Smooth muscle cell (in vitro differentiated cells): ENCODE data around the gene PDZD2. TPM values are rescaled to one million over a fixed set of nuclear protein-coding genes. Genes with fewer than 3 reads are reported as not detected.
A peak's percentile ranks its signal among the peaks of the same experiment; 100 is the strongest.

Experiments used
- DNase-seq: peaks from one replicate; lab custom pipeline; 2025; ENCODE audit not compliant: unreplicated experiment; lab: John Stamatoyannopoulos, UW
- H2AFZ ChIP-seq: fragments of 200-600 bp; sonication (generic); 2 replicates; pipeline ENCODE4 v1.6.0; 2016; ENCODE audit warnings: antibody characterized with exemption, low read depth, mild to moderate bottlenecking
- H3F3A ChIP-seq: fragments of 200-600 bp; sonication (generic); 2 replicates; pipeline ENCODE4 v1.6.0; 2017; ENCODE audit warnings: antibody characterized with exemption, low read depth
- H3K27ac ChIP-seq: fragments of 200-600 bp; sonication (generic); 2 replicates; pipeline ENCODE4 v1.5.1; 2016; ENCODE audit warnings: low read depth, mild to moderate bottlenecking
- H3K27me3 ChIP-seq: fragments of 200-600 bp; sonication (generic); 2 replicates; pipeline ENCODE4 v1.6.1; 2016; ENCODE audit warnings: low read depth, mild to moderate bottlenecking
- H3K36me3 ChIP-seq: fragments of 200-600 bp; sonication (generic); 2 replicates; pipeline ENCODE4 v1.5.1; 2016; ENCODE audit warnings: low read depth
- H3K4me1 ChIP-seq: fragments of 200-600 bp; sonication (generic); 2 replicates; pipeline ENCODE4 v1.5.1; 2016; ENCODE audit warnings: low read depth
- H3K4me2 ChIP-seq: fragments of 200-600 bp; sonication (generic); 2 replicates; pipeline ENCODE4 v1.6.0; 2016; ENCODE audit warnings: mild to moderate bottlenecking
- H3K4me3 ChIP-seq: fragments of 200-600 bp; sonication (generic); 2 replicates; pipeline ENCODE4 v1.5.1; 2016; ENCODE audit warnings: mild to moderate bottlenecking
- H3K79me2 ChIP-seq: fragments of 200-600 bp; sonication (generic); 2 replicates; pipeline ENCODE4 v1.6.0; 2016; ENCODE audit warnings: low read depth, mild to moderate bottlenecking
- H3K9ac ChIP-seq: fragments of 200-600 bp; sonication (generic); 2 replicates; pipeline ENCODE4 v1.6.0; 2016; ENCODE audit warnings: low read depth
- H3K9me3 ChIP-seq: fragments of 200-600 bp; sonication (generic); replicated peaks from 2 replicates; pipeline ENCODE4 v1.5.1; 2016; ENCODE audit warnings: low read depth
- H4K20me1 ChIP-seq: fragments of 200-600 bp; sonication (generic); 2 replicates; pipeline ENCODE4 v1.6.0; 2016; ENCODE audit warnings: low read depth
- WGBS: methylation state at CpG from one replicate; pipeline ENCODE4 v1.1.7; 2016; ENCODE audit warnings: low lambda C conversion rate; 5-methylcytosine and 5-hydroxymethylcytosine counted together
- polyA plus RNA-seq: library from polyadenylated mRNA; unstranded; fragments of >200 nt; fragmentation: Nextera tagmentation; extraction: Ambion mirVana; gene quantifications from 2 replicates; pipeline ENCODE4 v1.2.1, GENCODE V29; 2016
- total RNA-seq: library from RNA; depleted of rRNA; stranded (reverse); fragments of >200 nt; gene quantifications from 2 replicates; pipeline ENCODE4 v1.2.3, GENCODE V29; 2014
- TF ChIP-seq, protein P1 (sequence below): fragments of 200-600 bp; sonication (generic); IDR thresholded peaks from 2 replicates; pipeline ENCODE4 v1.5.1; 2017; ENCODE audit warnings: borderline replicate concordance, mild to moderate bottlenecking, antibody characterized with exemption; ENCODE audit not compliant: insufficient read depth, poor library complexity, severe bottlenecking

PDZD2 gene
- total and polyA plus RNA-seq, 2 experiments from 2014 or later: 3.2 to 4.1 TPM

DNA sequence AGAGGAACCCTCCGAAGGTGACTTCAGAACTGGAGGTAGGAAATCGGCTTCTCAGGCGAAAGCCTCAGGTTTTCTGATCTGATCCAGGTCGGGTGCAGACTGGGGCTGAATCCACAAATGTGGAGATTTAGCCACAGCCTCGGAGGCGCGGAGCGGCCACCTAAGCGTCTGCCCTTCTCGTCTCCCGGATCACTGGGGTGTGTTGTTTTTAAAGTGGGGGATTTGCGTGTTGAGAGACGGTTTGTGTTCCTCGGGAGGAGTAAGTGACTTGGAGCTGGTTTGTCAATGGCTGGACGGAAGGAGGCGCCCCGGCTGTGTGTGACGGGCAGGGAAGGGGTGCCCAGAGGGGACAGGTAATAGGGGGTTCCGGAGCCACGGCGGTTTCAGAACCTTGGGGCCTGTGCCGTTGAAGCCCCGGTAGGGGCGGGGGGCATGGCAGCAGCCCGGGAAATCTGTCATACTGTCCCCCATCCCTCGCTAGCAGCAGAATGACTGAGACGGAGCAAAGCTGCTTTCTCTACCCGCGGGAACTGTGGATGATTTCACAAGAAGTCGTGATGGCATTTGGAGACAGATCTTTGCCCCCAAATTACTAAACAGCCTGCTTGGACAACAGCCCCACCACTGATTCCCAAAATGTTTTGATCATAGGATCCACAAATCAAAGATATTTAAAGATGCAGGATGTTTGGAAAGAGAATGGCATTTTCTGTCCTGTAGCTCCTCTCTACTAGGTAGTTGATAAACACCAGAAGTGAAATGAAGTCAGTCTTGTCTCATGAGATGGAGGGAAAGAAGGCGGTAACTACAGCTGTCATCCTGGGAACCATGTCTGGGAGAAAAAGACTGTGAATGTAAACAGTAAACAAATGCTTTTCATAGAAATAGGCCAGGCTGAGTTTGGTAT, 216.5 kb downstream of the PDZD2 start:
- Histone ChIP-seq H3K27me3 (no peaks in the 10 kb centered on the region), H3K36me3 (no peaks in the 10 kb centered on the region), H3K79me2 (no peaks in the 10 kb centered on the region), H2AFZ (peak overlapping the region; percentile 86), H3K4me1 (peaks cover 23% of the 10 kb centered on the region), H3K4me3 (peak overlapping the region; percentile 58), H3K9ac (peak overlapping the region; percentile 25), H3F3A (no peaks in the 10 kb centered on the region), H3K9me3 (no peaks in the 10 kb centered on the region), H4K20me1 (no peaks in the 10 kb centered on the region), H3K27ac (no peak overlapping the region), H3K4me2 (peak overlapping the region; percentile 87)
- DNase-seq: peak; percentile 22
- WGBS: 3% methylated on average over 28 of the region's 31 CpGs
- TF ChIP-seq, protein P1, sequence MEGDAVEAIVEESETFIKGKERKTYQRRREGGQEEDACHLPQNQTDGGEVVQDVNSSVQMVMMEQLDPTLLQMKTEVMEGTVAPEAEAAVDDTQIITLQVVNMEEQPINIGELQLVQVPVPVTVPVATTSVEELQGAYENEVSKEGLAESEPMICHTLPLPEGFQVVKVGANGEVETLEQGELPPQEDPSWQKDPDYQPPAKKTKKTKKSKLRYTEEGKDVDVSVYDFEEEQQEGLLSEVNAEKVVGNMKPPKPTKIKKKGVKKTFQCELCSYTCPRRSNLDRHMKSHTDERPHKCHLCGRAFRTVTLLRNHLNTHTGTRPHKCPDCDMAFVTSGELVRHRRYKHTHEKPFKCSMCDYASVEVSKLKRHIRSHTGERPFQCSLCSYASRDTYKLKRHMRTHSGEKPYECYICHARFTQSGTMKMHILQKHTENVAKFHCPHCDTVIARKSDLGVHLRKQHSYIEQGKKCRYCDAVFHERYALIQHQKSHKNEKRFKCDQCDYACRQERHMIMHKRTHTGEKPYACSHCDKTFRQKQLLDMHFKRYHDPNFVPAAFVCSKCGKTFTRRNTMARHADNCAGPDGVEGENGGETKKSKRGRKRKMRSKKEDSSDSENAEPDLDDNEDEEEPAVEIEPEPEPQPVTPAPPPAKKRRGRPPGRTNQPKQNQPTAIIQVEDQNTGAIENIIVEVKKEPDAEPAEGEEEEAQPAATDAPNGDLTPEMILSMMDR: no peak

DNA sequence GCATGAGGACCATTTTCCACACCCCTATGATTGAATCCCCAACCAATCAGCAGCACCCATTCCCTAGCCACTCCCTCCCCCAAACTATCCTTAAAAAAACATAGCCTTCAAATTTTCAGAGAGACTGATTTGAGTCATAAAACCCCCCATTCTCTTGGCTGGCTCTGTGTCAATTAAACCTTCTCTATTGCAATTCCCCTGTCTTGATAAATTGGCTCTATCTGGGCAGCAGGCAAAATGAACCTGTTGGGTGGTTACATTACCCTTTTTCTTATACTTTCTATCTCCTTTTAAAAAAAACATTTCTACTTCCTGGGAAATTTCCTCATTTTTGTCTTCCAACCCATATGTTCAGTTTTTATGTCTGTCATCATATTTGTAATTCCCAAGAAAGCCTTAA, 220.2 kb downstream of the PDZD2 start:
- Histone ChIP-seq H3K9ac (no peak overlapping the region), H4K20me1 (no peaks in the 10 kb centered on the region), H3F3A (no peaks in the 10 kb centered on the region), H3K4me3 (no peak overlapping the region), H2AFZ (no peak overlapping the region), H3K27me3 (no peaks in the 10 kb centered on the region), H3K4me1 (peaks cover 19% of the 10 kb centered on the region), H3K79me2 (no peaks in the 10 kb centered on the region), H3K36me3 (no peaks in the 10 kb centered on the region), H3K27ac (no peak overlapping the region), H3K9me3 (no peaks in the 10 kb centered on the region), H3K4me2 (no peak overlapping the region)
- DNase-seq: no peak
- TF ChIP-seq, protein P1: no peak

DNA sequence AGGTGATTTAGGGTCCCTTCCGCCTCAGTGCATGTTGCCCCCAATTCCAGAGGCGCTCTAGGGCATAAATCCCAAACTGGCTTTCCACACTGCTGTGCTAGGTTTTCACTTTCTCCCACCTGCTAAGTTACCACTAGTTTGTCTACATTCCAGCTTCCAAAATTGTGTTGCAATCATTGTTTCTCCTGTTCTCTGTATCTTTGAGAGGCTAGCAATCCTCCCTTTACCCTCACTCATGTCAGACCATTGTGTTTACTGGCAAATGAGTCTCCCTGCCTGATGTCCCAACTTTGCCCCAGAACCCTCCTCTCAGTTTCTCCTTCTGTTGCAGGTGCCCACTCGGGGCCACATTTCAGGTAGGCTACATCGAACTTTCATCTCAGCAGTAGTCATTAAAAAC, 221.3 kb downstream of the PDZD2 start:
- TF ChIP-seq, protein P1: no peak
- no peak overlapping the region for H3K27ac ChIP-seq
- H3K9ac ChIP-seq: no peak overlapping the region
- H2AFZ ChIP-seq: no peak overlapping the region
- no peaks in the 10 kb centered on the region for H3K9me3 ChIP-seq
- H3K4me3 ChIP-seq: no peak overlapping the region
- no peaks in the 10 kb centered on the region for H3K36me3 ChIP-seq
- WGBS: 96% methylated on average over 4 of the region's 4 CpGs
- no peaks in the 10 kb centered on the region for H4K20me1 ChIP-seq
- peaks cover 18% of the 10 kb centered on the region for H3K4me1 ChIP-seq
- no peaks in the 10 kb centered on the region for H3K27me3 ChIP-seq
- H3F3A ChIP-seq: no peaks in the 10 kb centered on the region
- H3K4me2 ChIP-seq: no peak overlapping the region
- DNase-seq: no peak
- no peaks in the 10 kb centered on the region for H3K79me2 ChIP-seq
